ENCODE data around the gene ZNF197.

DNA sequence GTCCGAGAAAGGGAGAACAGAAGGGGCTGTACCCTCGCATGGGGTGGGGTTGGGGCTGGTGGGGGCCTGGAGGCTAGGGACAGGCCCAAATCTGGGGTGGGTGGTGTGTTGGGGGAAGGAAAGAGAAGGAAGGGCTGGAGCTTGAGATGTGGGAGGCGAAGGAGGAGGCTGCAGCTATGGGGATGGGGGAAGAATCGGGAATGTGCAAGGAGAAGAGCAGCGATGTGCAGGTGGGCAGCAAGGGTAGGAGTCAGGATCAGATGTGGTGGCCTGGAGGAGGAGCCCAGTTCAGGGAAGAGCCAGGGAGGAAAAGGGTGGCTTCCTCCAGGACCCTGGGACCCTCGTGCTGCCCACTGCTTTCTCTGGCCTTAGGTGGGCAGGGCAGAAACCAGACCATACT is 44.9 kb downstream of the ZNF197 start:
- TF ChIP-seq JUND (IDR thresholded peaks at IDR 0.05; ENCODE audit: low read length) (no peak), POLR2A (IDR thresholded peaks at IDR 0.05; ENCODE audit: control extremely low read depth in 1 of 2, low read depth in 2 of 2, low read length in 2 of 2) (no peak), CHD2 (IDR thresholded peaks at IDR 0.05; ENCODE audit: low read length) (no peak), SIN3A (conservative IDR thresholded peaks at IDR 0.05 in 1 of 2, IDR thresholded peaks at IDR 0.05 in 1 of 2; ENCODE audit: low read depth in 1 of 2, low read length in 2 of 2) (no peak), CBX5 (IDR thresholded peaks at IDR 0.05; ENCODE audit: low read depth, low read length) (no peak), EGR1 (IDR thresholded peaks at IDR 0.05; ENCODE audit: borderline replicate concordance, low read depth, low read length) (no peak), ZNF274 (IDR thresholded peaks at IDR 0.05; ENCODE audit: borderline replicate concordance, extremely low read depth, low read length) (no peak), SRF (IDR thresholded peaks at IDR 0.05; ENCODE audit: low read depth, low read length) (no peak)
- TF ChIP-seq, protein P1, sequence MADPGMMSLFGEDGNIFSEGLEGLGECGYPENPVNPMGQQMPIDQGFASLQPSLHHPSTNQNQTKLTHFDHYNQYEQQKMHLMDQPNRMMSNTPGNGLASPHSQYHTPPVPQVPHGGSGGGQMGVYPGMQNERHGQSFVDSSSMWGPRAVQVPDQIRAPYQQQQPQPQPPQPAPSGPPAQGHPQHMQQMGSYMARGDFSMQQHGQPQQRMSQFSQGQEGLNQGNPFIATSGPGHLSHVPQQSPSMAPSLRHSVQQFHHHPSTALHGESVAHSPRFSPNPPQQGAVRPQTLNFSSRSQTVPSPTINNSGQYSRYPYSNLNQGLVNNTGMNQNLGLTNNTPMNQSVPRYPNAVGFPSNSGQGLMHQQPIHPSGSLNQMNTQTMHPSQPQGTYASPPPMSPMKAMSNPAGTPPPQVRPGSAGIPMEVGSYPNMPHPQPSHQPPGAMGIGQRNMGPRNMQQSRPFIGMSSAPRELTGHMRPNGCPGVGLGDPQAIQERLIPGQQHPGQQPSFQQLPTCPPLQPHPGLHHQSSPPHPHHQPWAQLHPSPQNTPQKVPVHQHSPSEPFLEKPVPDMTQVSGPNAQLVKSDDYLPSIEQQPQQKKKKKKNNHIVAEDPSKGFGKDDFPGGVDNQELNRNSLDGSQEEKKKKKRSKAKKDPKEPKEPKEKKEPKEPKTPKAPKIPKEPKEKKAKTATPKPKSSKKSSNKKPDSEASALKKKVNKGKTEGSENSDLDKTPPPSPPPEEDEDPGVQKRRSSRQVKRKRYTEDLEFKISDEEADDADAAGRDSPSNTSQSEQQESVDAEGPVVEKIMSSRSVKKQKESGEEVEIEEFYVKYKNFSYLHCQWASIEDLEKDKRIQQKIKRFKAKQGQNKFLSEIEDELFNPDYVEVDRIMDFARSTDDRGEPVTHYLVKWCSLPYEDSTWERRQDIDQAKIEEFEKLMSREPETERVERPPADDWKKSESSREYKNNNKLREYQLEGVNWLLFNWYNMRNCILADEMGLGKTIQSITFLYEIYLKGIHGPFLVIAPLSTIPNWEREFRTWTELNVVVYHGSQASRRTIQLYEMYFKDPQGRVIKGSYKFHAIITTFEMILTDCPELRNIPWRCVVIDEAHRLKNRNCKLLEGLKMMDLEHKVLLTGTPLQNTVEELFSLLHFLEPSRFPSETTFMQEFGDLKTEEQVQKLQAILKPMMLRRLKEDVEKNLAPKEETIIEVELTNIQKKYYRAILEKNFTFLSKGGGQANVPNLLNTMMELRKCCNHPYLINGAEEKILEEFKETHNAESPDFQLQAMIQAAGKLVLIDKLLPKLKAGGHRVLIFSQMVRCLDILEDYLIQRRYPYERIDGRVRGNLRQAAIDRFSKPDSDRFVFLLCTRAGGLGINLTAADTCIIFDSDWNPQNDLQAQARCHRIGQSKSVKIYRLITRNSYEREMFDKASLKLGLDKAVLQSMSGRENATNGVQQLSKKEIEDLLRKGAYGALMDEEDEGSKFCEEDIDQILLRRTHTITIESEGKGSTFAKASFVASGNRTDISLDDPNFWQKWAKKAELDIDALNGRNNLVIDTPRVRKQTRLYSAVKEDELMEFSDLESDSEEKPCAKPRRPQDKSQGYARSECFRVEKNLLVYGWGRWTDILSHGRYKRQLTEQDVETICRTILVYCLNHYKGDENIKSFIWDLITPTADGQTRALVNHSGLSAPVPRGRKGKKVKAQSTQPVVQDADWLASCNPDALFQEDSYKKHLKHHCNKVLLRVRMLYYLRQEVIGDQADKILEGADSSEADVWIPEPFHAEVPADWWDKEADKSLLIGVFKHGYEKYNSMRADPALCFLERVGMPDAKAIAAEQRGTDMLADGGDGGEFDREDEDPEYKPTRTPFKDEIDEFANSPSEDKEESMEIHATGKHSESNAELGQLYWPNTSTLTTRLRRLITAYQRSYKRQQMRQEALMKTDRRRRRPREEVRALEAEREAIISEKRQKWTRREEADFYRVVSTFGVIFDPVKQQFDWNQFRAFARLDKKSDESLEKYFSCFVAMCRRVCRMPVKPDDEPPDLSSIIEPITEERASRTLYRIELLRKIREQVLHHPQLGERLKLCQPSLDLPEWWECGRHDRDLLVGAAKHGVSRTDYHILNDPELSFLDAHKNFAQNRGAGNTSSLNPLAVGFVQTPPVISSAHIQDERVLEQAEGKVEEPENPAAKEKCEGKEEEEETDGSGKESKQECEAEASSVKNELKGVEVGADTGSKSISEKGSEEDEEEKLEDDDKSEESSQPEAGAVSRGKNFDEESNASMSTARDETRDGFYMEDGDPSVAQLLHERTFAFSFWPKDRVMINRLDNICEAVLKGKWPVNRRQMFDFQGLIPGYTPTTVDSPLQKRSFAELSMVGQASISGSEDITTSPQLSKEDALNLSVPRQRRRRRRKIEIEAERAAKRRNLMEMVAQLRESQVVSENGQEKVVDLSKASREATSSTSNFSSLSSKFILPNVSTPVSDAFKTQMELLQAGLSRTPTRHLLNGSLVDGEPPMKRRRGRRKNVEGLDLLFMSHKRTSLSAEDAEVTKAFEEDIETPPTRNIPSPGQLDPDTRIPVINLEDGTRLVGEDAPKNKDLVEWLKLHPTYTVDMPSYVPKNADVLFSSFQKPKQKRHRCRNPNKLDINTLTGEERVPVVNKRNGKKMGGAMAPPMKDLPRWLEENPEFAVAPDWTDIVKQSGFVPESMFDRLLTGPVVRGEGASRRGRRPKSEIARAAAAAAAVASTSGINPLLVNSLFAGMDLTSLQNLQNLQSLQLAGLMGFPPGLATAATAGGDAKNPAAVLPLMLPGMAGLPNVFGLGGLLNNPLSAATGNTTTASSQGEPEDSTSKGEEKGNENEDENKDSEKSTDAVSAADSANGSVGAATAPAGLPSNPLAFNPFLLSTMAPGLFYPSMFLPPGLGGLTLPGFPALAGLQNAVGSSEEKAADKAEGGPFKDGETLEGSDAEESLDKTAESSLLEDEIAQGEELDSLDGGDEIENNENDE (IDR thresholded peaks at IDR 0.05; ENCODE audit: insufficient replicate concordance, low read length), result no peak
- TF ChIP-seq, protein P2, sequence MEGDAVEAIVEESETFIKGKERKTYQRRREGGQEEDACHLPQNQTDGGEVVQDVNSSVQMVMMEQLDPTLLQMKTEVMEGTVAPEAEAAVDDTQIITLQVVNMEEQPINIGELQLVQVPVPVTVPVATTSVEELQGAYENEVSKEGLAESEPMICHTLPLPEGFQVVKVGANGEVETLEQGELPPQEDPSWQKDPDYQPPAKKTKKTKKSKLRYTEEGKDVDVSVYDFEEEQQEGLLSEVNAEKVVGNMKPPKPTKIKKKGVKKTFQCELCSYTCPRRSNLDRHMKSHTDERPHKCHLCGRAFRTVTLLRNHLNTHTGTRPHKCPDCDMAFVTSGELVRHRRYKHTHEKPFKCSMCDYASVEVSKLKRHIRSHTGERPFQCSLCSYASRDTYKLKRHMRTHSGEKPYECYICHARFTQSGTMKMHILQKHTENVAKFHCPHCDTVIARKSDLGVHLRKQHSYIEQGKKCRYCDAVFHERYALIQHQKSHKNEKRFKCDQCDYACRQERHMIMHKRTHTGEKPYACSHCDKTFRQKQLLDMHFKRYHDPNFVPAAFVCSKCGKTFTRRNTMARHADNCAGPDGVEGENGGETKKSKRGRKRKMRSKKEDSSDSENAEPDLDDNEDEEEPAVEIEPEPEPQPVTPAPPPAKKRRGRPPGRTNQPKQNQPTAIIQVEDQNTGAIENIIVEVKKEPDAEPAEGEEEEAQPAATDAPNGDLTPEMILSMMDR (IDR thresholded peaks at IDR 0.05; ENCODE audit: control extremely low read depth in 1 of 3, insufficient read depth in 1 of 3, low read depth in 1 of 3, low read length in 3 of 3), result no peak
